Activated T-helper 1 cell treated with anti-CD3 and anti-CD28 coated beads, Interleukin-12 subunit alpha, Interleukin-12 subunit beta, Interleukin-2, Interleukin-4 antibody, amounts not matched to agents 30 ng/mL and 10 ng/mL and 1 ng/mL, durations not matched to agents 14 hours and 24 hours and 36 hours (primary cell): ENCODE results near the gene TACC3. TPM values are rescaled to one million over a fixed set of nuclear protein-coding genes. Genes with fewer than 3 reads are reported as not detected.

Experiments used
- DNase-seq: peaks from one replicate; pipeline ENCODE4 v3.0.0; 2021; ENCODE audit warnings: low spot score
- H3K27ac Mint-ChIP-seq: one replicate; pipeline ENCODE4 v1.8.0; 2021; ENCODE audit warnings: mild to moderate bottlenecking, mixed read lengths
- H3K27me3 Mint-ChIP-seq: one replicate; pipeline ENCODE4 v1.8.0; 2022; ENCODE audit warnings: mild to moderate bottlenecking, moderate library complexity, mixed read lengths; ENCODE audit not compliant: insufficient read depth
- H3K36me3 Mint-ChIP-seq: one replicate; pipeline ENCODE4 v1.8.0; 2021; ENCODE audit warnings: low read depth, mixed read lengths
- H3K4me1 Mint-ChIP-seq: one replicate; pipeline ENCODE4 v1.8.0; 2021; ENCODE audit warnings: low read depth, mixed read lengths
- H3K4me3 Mint-ChIP-seq: one replicate; pipeline ENCODE4 v1.8.0; 2021; ENCODE audit warnings: mild to moderate bottlenecking, moderate library complexity, mixed read lengths
- H3K9me3 Mint-ChIP-seq: one replicate; pipeline ENCODE4 v1.8.0; 2021; ENCODE audit warnings: mixed read lengths
- intact Hi-C: fragments of 100-400 bp; cut with micrococcal nuclease; formaldehyde crosslinking; loops from one replicate; pipeline ENCODE4 v1.15.1; 2024
- total RNA-seq: library from RNA; stranded (reverse); gene quantifications from 2 replicates; pipeline ENCODE4 v1.2.3, GENCODE V29; 2022

The TACC3 gene
- total RNA-seq, 1 donor from 2014 or later: 134 TPM

GRCh38 chr4:1756079-1756478 lies 34.8 kb downstream of the TACC3 start:
- Mint-ChIP-seq H3K4me3 (no peak overlapping the region), H3K27ac (no peak overlapping the region), H3K36me3 (no peaks in the 10 kb centered on the region), H3K9me3 (no peaks in the 10 kb centered on the region), H3K27me3 (no peaks in the 10 kb centered on the region), H3K4me1 (peaks cover 6% of the 10 kb centered on the region)
- intact Hi-C loops: no loop called here
- DNase-seq: no peak

DNA sequence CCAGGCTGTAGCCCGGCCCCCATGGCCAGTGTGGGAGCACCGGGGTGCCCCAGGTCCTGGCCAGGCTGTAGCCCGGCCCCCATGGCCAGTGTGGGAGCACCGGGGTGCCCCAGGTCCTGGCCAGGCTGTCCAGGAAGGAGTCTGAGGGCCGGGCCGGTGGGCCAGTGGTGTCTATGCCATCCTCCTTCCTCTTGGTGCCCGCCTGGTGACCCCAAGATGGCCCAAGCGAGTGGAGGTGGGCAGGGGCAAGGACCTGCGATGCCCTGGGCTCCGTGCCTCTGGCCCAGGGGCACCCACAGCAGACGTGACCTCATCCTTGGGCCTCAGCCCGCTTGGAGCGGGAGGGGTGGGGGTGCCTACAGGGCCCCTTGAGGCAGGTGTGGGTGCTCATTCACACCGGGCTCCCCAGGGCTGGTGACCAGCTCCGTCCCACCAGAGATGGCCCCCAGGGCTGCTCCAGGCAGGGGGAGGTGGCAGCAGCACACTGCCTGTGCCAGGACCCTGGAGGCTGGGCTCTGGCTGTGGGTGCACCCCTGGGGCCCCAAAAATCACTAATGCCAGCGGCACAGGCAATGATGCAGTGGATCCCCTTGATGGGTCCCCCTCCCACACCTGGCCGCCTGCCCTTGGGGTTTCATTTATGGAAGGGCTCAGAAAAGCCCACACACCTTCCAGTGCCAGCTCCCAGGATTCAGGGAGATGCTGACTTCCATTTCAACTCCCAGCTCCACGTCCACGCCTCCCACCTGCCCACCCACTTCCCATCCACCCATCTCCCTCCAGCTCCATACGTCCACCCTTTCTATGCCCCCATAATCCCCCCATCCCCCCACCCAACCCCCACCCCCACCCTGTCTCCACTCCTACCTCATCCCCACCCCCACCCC lies 35.8 kb downstream of the TACC3 start:
- intact Hi-C loops: no loop called here
- no peak overlapping the region for H3K4me3 Mint-ChIP-seq
- no peaks in the 10 kb centered on the region for H3K9me3 Mint-ChIP-seq
- no peak for DNase-seq
- peaks cover 6% of the 10 kb centered on the region for H3K4me1 Mint-ChIP-seq
- no peaks in the 10 kb centered on the region for H3K27me3 Mint-ChIP-seq
- no peak overlapping the region for H3K27ac Mint-ChIP-seq
- no peaks in the 10 kb centered on the region for H3K36me3 Mint-ChIP-seq

DNA sequence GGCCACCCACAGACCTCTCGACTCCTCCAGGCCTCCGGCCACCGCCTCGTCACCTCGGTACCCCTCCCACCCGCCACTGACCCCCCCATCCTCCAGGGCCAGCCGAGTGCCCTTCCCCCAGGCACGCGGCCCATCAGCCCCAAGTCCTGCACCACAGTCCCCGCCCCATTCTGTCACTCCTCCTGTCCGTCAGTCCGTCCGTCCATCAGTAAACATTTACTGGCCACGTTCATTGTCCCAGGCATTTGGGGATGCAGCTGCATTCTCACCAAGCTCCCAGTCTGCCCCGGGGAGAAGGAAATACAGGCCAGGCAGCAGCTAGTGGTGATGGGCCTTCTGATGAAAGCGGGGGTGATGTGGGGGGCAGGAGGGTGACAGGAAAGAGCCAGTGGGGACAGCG lies 36.5 kb downstream of the TACC3 start:
- no peaks in the 10 kb centered on the region for H3K36me3 Mint-ChIP-seq
- peaks cover 6% of the 10 kb centered on the region for H3K4me1 Mint-ChIP-seq
- no peaks in the 10 kb centered on the region for H3K27me3 Mint-ChIP-seq
- no peak for DNase-seq
- intact Hi-C loops: no loop called here
- H3K4me3 Mint-ChIP-seq: no peak overlapping the region
- no peaks in the 10 kb centered on the region for H3K9me3 Mint-ChIP-seq
- no peak overlapping the region for H3K27ac Mint-ChIP-seq

GRCh38 chr4:1758306-1759121 lies 37.2 kb downstream of the TACC3 start:
- Mint-ChIP-seq H3K9me3 (no peaks in the 10 kb centered on the region), H3K27me3 (peaks cover 3% of the 10 kb centered on the region), H3K27ac (no peak overlapping the region), H3K4me1 (peaks cover 6% of the 10 kb centered on the region), H3K4me3 (no peak overlapping the region), H3K36me3 (no peaks in the 10 kb centered on the region)
- DNase-seq: no peak
- intact Hi-C loops: no loop called here

DNA sequence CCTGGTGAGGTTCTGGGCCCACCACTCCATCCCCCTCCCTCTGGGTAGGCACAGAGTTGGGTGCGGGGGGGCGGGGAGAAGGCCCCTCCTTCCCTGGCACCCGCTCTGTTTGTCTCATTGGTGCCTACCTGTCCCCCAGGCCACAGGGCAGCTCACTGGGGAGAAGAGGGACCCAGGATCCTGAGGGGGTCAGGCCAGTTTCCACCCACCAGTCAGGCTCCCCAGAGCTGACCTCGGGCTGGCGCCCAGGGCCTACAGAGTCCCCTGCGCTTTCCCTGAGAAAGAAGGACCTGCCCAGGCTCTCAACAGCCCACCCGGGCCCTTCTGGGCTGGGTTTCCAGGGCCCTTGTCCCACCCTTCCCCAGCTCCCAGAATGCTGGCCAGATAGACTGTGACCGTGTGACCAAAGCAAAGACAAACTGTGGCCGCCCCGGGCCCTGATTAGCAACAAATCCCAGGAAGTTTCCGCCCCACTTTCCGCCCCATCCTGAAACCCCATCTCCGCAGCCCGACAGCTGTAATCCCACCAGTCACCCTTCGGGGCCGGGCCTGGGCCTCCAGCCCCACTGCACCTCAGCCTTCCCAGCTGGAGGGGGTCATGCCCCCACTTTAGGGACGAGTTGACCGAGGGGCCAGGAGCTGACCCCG lies 38.0 kb downstream of the TACC3 start:
- no peak overlapping the region for H3K4me3 Mint-ChIP-seq
- intact Hi-C loops: no loop called here
- peaks cover 6% of the 10 kb centered on the region for H3K4me1 Mint-ChIP-seq

DNA sequence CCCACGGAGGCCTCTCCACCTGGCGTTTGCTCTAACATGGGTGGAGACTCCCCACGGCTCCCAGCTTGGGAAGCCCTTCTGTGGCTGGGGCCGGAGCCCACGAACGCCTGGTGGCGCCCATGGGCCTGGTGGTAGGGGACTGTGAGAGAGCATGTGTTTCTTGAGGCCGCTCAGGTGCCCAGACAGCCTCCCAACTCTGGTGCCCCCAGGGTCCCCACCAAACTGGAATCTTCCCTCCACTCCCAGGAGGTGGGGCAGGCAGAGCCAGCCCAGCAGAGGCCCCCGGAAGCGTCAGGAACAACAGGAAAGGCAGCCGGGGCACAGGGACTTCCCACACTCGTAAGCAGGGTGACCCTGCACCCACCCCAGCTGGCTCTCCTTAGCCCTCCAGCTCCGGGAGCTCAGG lies 38.5 kb downstream of the TACC3 start:
- no peak for DNase-seq
- Mint-ChIP-seq H3K27me3 (peaks cover 7% of the 10 kb centered on the region), H3K4me3 (no peak overlapping the region), H3K27ac (no peak overlapping the region), H3K36me3 (no peaks in the 10 kb centered on the region), H3K4me1 (peaks cover 6% of the 10 kb centered on the region), H3K9me3 (no peaks in the 10 kb centered on the region)
- intact Hi-C loops: no loop called here

More for the DNA sequence above, 38.0 kb downstream of the TACC3 start:
- H3K9me3 Mint-ChIP-seq: no peaks in the 10 kb centered on the region
- no peak for DNase-seq
- H3K36me3 Mint-ChIP-seq: no peaks in the 10 kb centered on the region
- peaks cover 7% of the 10 kb centered on the region for H3K27me3 Mint-ChIP-seq
- no peak overlapping the region for H3K27ac Mint-ChIP-seq

- Mint-ChIP-seq H3K4me3 (no peak overlapping the region), H3K27ac (no peak overlapping the region), H3K9me3 (no peaks in the 10 kb centered on the region), H3K4me1 (peaks cover 6% of the 10 kb centered on the region), H3K27me3 (peaks cover 13% of the 10 kb centered on the region), H3K36me3 (no peaks in the 10 kb centered on the region)
- intact Hi-C loops: no loop called here
- DNase-seq: no peak
Measured at GRCh38 chr4:1760521-1761071, 39.3 kb downstream of the TACC3 start.

DNA sequence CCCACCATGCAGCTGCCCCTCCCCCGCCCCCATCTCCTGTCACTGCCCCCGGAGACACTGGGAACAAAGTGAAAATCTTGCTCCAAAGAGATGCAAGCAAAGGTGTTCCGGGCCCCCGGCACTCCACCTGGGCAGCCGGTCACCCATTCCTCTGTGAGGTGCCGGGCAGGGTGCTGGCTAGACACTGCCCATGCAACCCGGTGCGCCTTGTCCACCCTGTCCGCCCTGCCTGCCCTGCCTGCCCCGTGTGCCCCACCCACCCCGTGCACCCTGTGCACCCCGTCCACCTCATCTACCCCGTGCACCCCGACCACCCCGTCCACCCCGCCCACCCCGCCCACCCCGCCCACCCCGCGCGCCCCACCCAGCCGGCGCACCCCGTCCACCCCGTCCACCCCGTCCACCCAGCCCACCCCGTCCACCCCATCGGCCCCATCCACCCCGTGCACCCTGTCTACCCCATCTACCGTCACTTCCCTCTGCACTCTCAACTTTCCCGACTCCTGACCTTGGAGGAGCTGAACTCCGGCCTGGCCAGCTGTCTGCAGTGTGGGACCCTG lies 39.9 kb downstream of the TACC3 start:
- no peaks in the 10 kb centered on the region for H3K9me3 Mint-ChIP-seq
- H3K36me3 Mint-ChIP-seq: no peaks in the 10 kb centered on the region
- peaks cover 14% of the 10 kb centered on the region for H3K27me3 Mint-ChIP-seq
- H3K4me3 Mint-ChIP-seq: no peak overlapping the region
- no peak for DNase-seq
- H3K4me1 Mint-ChIP-seq: peaks cover 6% of the 10 kb centered on the region
- intact Hi-C loops: no loop called here
- H3K27ac Mint-ChIP-seq: no peak overlapping the region

GRCh38 chr4:1762264-1763010 lies 41.1 kb downstream of the TACC3 start:
- Mint-ChIP-seq H3K27ac (no peak overlapping the region), H3K4me3 (no peak overlapping the region), H3K9me3 (no peaks in the 10 kb centered on the region), H3K27me3 (peaks cover 14% of the 10 kb centered on the region), H3K36me3 (no peaks in the 10 kb centered on the region), H3K4me1 (peaks cover 6% of the 10 kb centered on the region)
- intact Hi-C loops: no loop called here
- DNase-seq: no peak

DNA sequence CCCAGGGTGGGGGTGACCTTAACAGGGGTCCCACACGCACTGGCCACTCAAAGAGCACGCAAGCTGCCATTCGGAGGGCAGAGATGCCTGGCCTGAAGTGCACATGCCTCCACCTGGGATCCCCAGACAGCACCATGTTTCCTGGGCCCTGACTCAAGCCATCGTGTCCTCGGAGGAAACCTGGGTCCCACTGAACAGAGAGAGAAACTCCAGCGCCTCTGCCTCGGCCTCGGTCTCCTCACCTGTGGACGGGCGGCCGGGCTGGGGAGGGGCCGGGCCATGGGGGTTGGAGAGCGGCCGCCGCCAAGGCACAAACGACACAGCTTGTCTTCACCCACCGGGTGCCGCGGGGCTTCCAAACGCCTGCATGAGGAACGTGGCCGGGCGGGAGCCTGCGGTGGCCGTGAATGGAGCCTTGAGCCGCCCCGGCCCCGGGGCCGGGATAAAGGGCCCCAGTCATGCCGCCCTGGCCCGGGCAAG lies 41.8 kb downstream of the TACC3 start:
- Mint-ChIP-seq H3K27me3 (peaks cover 17% of the 10 kb centered on the region), H3K4me1 (peaks cover 6% of the 10 kb centered on the region), H3K36me3 (no peaks in the 10 kb centered on the region), H3K4me3 (no peak overlapping the region), H3K27ac (no peak overlapping the region), H3K9me3 (no peaks in the 10 kb centered on the region)
- DNase-seq: no peak
- intact Hi-C loops: no loop called here

GRCh38 chr4:1763550-1764080 lies 42.3 kb downstream of the TACC3 start:
- DNase-seq: no peak
- Mint-ChIP-seq H3K27me3 (peaks cover 21% of the 10 kb centered on the region), H3K27ac (no peak overlapping the region), H3K36me3 (no peaks in the 10 kb centered on the region), H3K4me1 (peaks cover 6% of the 10 kb centered on the region), H3K9me3 (no peaks in the 10 kb centered on the region), H3K4me3 (no peak overlapping the region)
- intact Hi-C loops: no loop called here

DNA sequence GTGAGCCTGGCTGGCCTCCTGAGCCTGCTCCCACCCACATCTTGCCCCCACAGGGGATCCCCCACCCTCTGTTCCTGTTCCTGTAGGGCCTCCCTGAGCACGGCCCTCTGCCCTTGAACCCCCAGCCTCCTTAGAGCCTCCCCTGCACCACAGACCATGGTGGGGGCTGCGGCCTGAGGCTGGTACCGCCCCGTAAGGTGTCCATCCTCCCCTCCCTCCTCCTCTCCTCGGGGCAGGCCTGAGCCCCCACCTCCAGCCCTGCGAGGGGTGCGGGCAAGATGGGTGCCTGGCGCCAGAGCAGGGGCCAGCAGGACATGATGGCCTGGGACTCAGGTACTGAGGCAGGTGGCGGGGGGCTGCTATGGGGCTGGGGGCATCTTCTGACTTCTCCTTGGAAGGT lies 43.3 kb downstream of the TACC3 start:
- H3K36me3 Mint-ChIP-seq: no peaks in the 10 kb centered on the region
- H3K9me3 Mint-ChIP-seq: no peaks in the 10 kb centered on the region
- intact Hi-C loops: no loop called here
- peaks cover 6% of the 10 kb centered on the region for H3K4me1 Mint-ChIP-seq
- DNase-seq: no peak
- H3K27ac Mint-ChIP-seq: no peak overlapping the region
- no peak overlapping the region for H3K4me3 Mint-ChIP-seq
- peaks cover 21% of the 10 kb centered on the region for H3K27me3 Mint-ChIP-seq
